ENCODE results near the gene PATZ1.

PATZ1 gene

GRCh38 chr22:31342389-31343140 is 3.6 kb downstream of the PATZ1 start:
- no peak for DNase-seq (ENCODE audit: low read depth in 1 of 2, low spot score in 1 of 2)
- Histone ChIP-seq H3K27ac (replicated peaks) (peak overlapping the region; percentile 75), H3K27me3 (ENCODE audit: insufficient read depth, poor library complexity, severe bottlenecking) (no peaks in the 10 kb centered on the region), H3K4me3 (replicated peaks; ENCODE audit: insufficient read depth, low read length) (peak overlapping the region; percentile 76)
- TF ChIP-seq GABPA (IDR thresholded peaks at IDR 0.05; ENCODE audit: low read depth) (no peak), SPI1 (IDR thresholded peaks at IDR 0.05; ENCODE audit: borderline replicate concordance, low read depth) (0 out of 2 replicates have a peak, but pooled peaks have one; percentile 7), CTCF (IDR thresholded peaks at IDR 0.05; ENCODE audit: insufficient read depth, low read length) (no peak), POLR2AphosphoS5 (IDR thresholded peaks at IDR 0.05; ENCODE audit: low read depth) (no peak)
- TF ChIP-seq, protein P1, sequence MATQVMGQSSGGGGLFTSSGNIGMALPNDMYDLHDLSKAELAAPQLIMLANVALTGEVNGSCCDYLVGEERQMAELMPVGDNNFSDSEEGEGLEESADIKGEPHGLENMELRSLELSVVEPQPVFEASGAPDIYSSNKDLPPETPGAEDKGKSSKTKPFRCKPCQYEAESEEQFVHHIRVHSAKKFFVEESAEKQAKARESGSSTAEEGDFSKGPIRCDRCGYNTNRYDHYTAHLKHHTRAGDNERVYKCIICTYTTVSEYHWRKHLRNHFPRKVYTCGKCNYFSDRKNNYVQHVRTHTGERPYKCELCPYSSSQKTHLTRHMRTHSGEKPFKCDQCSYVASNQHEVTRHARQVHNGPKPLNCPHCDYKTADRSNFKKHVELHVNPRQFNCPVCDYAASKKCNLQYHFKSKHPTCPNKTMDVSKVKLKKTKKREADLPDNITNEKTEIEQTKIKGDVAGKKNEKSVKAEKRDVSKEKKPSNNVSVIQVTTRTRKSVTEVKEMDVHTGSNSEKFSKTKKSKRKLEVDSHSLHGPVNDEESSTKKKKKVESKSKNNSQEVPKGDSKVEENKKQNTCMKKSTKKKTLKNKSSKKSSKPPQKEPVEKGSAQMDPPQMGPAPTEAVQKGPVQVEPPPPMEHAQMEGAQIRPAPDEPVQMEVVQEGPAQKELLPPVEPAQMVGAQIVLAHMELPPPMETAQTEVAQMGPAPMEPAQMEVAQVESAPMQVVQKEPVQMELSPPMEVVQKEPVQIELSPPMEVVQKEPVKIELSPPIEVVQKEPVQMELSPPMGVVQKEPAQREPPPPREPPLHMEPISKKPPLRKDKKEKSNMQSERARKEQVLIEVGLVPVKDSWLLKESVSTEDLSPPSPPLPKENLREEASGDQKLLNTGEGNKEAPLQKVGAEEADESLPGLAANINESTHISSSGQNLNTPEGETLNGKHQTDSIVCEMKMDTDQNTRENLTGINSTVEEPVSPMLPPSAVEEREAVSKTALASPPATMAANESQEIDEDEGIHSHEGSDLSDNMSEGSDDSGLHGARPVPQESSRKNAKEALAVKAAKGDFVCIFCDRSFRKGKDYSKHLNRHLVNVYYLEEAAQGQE (IDR thresholded peaks at IDR 0.05; ENCODE audit: insufficient replicate concordance, low read depth): no peak

DNA sequence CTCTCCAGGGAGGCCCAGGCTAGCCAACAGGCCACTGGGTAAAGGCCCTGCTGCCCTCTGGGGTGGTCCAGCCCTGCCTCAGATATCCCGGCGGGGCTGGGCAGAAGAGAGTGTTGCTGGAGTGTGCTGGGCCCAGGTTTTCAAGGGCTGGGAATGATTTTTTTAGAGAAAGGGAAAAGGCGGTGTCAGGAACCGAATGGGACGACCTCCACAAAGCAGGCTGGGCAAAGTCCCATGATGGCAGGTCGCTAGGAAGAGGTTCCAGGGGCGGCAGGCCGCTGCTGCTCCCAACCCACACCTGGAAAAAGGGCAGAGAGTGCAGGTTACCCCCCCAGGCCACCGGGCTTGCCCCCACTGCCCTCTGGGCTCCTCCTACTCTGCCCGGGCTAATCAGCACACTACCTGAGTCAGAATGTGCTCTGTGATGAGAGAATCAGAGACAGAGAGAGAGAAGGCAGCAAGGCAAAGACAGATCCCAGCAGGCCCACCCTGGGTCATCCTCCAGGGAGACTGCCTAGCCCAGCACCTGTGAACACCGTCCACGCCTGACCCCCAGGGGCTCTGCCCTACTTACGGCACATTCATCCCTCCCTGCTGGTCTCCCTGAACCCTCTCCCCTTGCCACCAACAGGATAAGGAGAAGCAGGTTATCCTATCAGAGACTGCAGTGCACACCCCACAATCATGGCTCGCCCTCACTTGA is 4.6 kb downstream of the PATZ1 start:
- Histone ChIP-seq H3K27ac (replicated peaks) (no peak overlapping the region), H3K27me3 (ENCODE audit: insufficient read depth, poor library complexity, severe bottlenecking) (no peaks in the 10 kb centered on the region), H3K4me3 (replicated peaks; ENCODE audit: insufficient read depth, low read length) (no peak overlapping the region)
- TF ChIP-seq, protein P1 (IDR thresholded peaks at IDR 0.05; ENCODE audit: insufficient replicate concordance, low read depth): no peak
- no peak for TF ChIP-seq GABPA (IDR thresholded peaks at IDR 0.05; ENCODE audit: low read depth)
- DNase-seq (ENCODE audit: low read depth in 1 of 2, low spot score in 1 of 2): no peak

- no peak overlapping the region for H3K4me3 ChIP-seq (replicated peaks; ENCODE audit: insufficient read depth, low read length)
- peak in 1 of 2 experiments; percentile 22 for DNase-seq (ENCODE audit: low read depth in 1 of 2, low spot score in 1 of 2)
- H3K27ac ChIP-seq (replicated peaks): no peak overlapping the region
- TF ChIP-seq GABPA (IDR thresholded peaks at IDR 0.05; ENCODE audit: low read depth) (no peak), SPI1 (IDR thresholded peaks at IDR 0.05; ENCODE audit: borderline replicate concordance, low read depth) (no peak), POLR2AphosphoS5 (IDR thresholded peaks at IDR 0.05; ENCODE audit: low read depth) (no peak), CTCF (IDR thresholded peaks at IDR 0.05; ENCODE audit: insufficient read depth, low read length) (no peak)
- TF ChIP-seq, protein P1 (IDR thresholded peaks at IDR 0.05; ENCODE audit: insufficient replicate concordance, low read depth): no peak
- no peaks in the 10 kb centered on the region for H3K27me3 ChIP-seq (ENCODE audit: insufficient read depth, poor library complexity, severe bottlenecking)
Measured at GRCh38 chr22:31340765-31341247, 5.3 kb downstream of the PATZ1 start.

Data from HL-60 (cell line).